Ramos (cell line): ENCODE results near the gene SH3BGRL3.
"Not testable (repeated sequence)": the region's sequence is repeated elsewhere in the genome, so short reads cannot be mapped to it uniquely, and the experiment has no call there.

Experiments used
- in situ Hi-C: fragments of 300-500 bp; cut with MboI; formaldehyde crosslinking; loops from one replicate; pipeline ENCODE4 v1.14.3; 2022; ENCODE audit warnings: low sequenced_read_pairs; ENCODE audit not compliant: unreplicated experiment

Gene SH3BGRL3

DNA sequence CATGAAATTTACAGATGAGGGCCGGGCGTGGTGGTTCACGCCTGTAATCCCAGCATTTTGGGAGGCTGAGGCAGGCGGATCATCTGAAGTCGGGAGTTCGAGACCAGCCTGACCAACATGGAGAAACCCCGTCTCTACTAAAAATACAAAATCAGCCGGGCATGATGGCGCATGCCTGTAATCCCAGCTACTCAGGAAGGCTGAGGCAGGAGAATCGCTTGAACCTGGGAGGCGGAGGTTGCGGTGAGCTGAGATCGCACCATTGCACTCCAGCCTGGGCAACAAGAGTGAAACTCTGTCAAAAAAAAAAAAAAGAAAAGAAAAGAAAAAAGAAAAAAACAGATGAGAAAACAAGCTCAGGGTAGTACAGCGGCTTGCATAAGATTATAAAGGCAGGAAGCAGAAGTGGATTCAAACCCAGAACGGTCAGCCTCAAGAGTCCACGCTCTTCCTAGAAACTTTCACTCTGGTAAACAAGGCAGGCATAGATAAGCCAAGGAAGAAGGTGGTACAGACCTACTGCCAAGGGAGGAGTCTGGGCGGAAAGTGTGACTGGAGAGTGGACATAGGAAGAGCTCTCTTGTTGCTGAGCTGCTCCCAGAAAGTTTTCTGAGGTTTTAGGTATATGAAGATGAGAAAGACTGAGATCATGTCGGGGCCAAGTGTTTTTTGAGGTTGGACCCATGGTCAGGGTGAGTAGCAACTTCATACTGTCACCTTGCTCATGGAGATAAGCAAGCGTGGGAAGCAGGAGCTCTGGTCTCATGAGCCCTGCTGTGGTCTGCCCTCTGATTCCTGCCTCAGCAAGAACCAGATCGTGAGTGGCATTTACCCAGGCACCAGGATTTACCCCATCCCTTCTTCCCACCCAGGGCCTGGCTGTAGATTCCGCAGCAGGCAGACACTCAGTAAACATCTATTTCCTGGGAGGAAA lies 28.3 kb downstream of the SH3BGRL3 start:
- in situ Hi-C loops = not testable (repeated sequence)

DNA sequence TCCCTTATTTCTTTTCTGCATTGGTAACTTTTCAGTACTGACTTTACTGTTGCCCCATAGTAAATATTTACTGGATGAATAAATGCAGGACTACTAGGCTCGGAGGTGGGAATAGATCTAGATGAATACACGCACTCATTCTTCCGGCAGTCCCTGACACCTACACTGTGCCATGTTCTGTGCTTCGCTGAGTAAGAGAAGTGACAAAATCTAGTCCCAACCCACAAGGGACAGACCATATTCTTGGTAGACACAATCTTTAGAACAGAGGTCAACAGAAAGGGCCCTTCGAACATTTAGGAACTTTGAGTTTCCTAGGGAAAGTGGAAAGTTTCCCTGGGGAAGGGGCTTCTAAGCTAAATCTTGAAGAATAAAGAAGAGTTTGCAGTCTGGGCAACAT lies 34.6 kb downstream of the SH3BGRL3 start:
- in situ Hi-C loops = no loop called here

DNA sequence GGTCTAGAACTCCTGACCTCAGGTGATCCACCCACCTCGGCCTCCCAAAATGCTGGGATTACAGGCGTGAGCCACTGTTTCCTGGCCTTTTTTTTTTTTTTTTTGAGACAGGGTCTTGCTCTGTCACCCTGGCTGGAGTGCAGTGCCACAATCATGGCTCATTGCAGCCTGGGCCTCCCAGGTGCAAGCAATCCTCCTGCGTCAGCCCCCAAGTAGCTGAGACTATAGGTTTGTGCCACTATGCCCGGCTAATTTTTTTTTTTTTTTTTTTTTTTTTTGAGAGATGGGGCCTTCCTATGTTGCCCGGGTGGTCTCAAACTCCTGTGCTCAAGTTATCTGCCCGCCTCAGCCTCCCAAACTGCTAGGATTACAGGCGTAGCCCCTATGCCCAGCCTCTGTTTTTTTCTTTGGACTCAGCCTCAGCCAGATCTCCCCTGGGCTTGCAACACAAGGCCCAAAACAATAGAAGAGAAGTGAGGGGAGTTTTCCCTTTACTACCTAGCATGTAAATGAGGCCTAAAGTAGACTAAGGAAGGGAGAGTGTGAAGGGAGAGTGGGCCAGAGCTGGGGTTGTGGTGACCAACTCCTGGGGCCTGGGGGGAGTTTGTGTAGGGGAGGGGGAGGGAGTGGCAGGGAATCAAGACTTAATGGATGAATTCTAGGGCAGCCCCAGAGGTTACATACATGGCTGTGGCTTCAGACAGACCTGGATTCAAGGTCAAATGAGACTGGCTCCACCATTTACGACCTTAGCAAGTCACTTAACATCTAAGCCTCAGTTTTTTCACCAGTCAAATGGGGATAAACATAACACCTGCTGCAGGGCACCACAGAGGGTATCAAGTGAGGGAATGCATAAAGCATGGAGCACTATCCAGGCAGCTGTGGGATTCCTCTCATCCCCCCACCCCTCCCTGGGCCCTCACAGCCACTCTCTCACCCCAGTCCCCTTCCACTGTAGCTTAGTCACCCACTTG lies 36.3 kb downstream of the SH3BGRL3 start:
- in situ Hi-C loops = no loop called here

DNA sequence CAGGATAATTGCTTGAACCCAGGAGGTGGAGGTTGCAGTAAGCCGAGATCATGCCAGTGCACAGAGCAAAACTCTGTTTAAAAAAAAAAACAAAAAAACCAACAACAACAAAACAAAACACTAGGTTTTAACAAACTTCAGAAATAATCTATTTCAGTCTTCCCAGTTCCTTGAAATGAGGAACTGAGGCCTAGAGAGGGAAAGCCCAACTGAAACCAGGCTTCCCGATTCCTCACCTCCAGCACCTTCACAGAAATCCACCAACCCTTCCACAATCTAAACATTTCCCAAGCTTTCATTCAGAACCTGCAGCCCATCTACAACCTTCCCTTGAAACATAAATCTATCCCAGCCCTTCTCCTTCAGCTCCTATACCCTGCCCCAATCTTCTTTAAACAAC lies 37.3 kb downstream of the SH3BGRL3 start:
- in situ Hi-C loops = no loop called here

DNA sequence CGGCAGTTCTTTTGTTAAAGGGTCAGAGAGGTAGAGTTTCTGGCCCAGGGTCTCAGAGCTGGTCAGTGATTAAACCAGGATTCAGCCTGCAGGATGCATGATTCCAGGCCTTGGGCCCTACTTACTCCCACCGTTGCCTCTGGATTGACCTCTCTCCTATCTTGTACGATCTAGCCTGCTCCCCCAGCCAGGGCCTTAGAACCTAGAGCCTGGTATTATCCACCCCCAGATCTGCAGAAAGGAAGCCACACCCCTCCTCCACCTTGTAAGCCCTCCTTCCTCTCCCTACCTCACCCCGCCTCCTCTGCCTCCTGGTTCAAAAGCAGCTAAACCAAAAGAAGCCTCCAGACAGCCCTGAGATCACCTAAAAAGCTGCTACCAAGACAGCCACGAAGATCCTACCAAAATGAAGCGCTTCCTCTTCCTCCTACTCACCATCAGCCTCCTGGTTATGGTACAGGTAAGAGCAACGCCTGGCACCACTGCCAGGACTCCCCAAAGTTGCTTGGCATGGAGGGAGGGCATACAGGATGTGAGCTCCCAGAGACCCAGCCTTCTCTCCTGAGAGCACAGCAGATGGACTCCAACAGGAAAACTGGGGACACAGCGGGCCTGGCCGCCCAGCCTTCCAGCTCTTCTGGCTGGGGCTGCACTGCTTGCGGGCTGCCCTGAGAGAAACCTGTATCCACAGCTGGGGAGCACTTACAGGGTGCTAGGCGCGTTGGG lies 37.9 kb downstream of the SH3BGRL3 start, which contains the start of gene CD52:
Gene CD52 (plus strand): TSS at position 347 of the 726 bp plus-strand sequence. CDS start 60 bp downstream, at position 407.
- in situ Hi-C loops = no loop called here

DNA sequence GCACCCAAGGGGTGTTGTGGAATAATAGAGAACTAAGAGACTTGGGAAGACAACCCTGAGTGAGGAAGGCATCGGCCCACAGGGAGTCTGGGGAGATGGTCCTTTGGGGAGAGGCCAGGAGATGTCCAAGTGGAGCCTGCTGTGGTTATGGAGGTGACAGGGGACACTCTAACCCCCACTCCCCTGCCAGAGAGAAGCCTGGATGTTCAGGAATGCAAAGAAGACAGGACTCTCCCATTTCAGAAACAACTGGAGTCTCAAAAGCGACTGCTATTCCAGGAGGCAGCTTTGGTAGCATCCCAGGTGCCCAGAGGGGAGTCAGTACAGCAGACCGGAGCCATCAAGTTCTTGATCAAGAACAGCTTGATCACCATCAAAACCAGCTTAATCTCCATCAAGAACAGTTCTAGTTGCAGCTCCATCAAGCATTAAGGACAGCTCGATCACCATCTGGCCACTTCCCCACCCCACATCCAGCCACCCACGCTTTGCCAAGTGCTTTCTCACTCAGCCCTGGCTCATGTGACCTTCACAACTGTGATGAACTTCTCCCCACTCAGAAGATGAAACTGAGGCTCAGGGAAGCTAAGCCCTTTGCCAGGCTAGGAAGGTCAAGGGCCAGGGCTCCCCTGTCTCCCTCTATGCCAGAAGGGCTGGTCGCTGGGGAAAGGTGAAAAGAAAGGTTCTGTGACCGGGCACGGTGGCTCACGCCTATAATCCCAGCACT lies 38.6 kb downstream of the SH3BGRL3 start:
- in situ Hi-C loops = no loop called here

DNA sequence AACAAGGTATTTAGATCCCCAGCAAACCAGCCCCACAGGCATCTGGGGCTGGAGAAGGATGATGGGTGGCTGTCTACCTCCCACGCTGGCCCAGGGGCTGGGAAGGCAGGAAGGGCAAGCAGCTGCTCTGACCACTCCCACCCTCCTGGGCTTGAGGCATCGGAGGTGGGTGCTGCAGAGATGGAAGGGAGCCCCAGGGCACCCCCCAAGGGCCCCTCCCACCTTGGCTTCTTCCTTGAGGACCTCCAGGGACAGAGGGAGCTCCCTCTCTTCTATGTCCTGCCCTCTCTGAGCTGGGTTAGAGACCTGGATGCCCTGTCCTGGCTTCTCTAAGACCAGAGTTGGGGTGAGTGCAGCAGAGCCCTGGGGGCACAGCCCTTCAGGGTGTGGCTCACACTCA lies 41.0 kb downstream of the SH3BGRL3 start:
- in situ Hi-C loops = loop anchor here (5.0 kb wide), 1 partner anchor 34 kb away; no protein-coding TSS in a partner anchor

DNA sequence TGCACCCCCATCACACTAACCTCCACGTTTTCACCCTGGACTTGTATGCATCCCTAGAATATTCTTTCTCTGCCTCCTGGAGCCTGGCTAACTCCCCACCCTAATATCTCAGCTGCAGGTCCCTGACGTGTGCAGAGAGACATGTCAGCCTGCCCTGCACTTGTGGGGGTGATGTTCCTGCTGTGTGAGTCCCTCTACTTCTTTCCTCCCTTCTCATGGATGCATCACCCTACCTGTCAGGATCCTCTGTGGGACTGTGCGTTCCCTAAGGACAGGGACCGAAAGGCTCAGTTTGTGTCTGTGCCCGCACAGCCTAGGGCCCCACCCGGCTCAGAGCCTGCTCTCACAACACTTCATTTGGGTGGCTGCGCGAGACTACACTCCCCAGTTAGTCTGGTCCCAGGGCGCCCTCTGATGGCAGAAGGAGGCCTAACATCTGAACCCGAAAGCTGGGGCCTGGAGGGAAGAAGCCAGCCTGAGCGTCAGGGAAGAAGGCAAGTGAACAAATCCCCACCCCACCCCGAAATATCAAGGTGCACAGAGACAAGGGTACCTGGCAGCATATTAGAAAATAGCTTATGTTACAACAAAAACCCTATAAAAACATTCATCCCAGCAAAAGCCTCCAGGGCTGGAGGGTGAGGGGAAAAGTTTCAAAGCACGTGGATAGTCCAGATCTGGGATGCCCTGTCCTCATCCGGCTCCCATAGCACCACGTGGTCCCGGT lies 41.6 kb downstream of the SH3BGRL3 start:
- in situ Hi-C loops = loop anchor here (5.0 kb wide), 1 partner anchor 34 kb away; no protein-coding TSS in a partner anchor

DNA sequence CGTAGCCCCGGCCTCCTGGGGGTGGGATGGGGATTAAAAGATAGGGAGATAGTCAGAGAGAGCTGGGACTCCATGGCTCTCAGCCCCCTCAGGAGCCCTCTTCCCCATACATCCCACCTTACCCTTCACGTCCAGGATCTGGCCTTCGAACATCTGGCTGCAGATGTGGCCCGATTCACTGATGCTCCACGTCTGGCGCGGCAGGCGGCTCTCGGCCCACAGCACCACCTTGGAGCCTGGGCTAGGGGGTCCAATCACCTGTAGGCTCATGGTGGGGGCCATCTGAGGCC lies 42.1 kb downstream of the SH3BGRL3 start:
- in situ Hi-C loops = loop anchor here (5.0 kb wide), 1 partner anchor 35 kb away; no protein-coding TSS in a partner anchor

DNA sequence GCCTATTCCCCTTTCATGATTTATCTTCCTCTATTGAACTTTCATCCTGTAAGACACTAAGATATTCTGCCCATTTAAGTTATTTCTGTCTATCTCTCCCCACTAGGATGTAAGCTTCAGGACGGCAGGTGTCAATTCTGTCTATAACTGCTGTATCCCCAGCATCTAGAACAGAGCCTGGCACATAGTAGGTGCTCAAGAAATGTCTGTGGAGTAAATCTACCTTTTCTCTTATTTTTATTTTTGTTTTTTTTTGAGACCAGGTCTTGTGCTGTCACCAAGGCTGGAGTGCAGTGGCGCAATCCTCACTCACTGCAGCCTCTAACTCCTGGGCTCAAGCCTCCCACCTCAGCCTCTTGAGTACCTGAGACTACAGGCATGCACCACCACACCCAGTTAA lies 43.5 kb downstream of the SH3BGRL3 start:
- in situ Hi-C loops = loop anchor here (5.0 kb wide), 1 partner anchor 36 kb away; no protein-coding TSS in a partner anchor

DNA sequence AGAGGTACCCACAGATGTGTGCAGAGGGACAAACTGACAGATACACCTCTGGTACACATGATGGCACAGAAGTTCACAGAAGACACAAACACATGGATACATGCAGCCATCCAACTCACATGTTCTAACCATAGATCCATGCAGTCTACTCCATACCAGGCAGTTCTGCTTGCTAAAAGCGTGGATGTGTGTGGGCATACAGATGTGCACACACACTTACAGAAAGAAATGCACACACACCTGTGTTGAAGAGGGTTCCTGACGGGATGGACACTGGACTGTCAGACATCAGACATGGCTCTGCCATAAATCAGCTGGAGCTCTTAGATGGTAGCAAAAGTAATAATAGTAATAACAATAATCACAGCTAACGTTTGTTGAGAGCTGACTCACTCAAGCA lies 44.7 kb downstream of the SH3BGRL3 start:
- in situ Hi-C loops = loop anchor here (5.0 kb wide), 1 partner anchor 37 kb away; no protein-coding TSS in a partner anchor

DNA sequence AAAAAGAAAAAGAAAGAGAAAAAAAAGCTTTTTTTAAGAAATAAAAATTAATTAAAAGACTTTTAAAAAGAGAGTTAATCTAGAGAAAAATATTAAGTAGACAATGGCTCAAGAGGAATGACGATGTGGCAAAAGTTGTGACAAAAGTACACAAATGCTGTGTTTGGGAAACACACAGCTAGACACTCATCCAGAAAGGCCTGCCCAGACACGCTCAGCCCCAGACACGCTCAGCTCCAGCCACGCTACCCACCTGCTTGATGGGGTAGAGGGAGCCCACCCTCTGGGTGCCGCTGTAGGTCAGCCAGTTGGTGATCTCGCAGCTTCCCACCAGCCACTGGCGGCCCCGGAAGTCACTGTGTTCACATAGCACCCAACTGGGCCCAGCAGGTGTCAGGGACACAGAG lies 48.1 kb downstream of the SH3BGRL3 start:
- in situ Hi-C loops = no loop called here

DNA sequence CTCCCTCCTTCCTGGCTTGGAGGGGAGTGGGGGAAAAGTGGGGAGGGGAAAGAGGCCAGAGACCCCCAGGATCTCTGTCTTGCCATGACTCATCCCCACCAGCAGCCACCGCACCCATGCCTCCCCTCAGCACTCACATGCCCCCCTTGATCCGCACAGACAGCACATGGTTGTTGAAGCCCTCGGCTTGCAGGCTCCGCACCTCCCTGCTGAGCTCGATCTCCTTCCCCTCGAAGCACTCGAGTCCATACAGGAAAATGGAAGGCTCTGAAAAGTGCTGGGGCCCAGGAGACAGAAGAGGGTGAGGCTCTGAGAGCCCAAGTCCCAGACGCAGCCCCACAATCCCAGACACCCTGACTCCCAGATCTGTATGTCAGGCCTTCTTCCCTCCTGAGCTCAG lies 48.7 kb downstream of the SH3BGRL3 start:
- in situ Hi-C loops = no loop called here

DNA sequence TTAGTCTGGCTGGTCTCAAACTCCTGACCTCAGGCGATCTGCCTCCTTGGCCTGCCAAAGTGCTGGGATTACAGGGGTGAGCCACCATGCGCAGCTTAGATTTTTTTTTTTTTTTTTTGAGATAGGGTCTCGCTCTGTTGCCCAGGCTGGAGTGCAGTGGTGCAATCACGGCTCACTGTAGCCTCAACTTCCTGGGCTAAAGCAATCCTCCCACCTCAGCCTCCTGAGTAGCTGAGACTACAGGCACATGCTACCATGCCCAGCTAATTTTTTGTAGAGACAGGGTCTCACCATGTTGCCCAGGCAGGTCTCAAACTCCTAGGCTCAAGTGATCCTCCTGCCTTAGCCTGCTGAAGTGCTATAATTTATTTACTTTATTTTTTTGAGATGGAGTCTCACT lies 49.5 kb downstream of the SH3BGRL3 start:
- in situ Hi-C loops = not testable (repeated sequence)

DNA sequence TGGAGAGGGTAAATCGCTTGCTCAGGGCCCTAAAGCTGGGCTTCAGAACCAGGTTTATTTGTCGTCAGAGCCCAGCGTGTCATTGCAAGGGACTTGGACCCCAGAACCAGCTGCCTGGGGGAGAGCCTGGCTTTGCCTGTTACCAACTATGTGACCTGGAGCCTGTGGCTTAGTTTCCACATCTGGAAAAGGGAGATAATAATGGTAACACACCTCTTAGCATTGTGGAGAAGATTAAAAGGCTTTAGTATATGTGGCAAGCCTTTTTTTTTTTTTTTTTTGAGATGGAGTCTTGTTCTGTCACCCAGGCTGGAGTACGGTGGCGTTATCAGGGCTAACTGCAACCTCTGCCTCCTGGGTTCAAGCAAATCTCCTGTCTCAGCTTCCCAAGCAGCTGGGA lies 50.4 kb downstream of the SH3BGRL3 start:
- in situ Hi-C loops = no loop called here
